ENCODE results near the gene ADRA2B.

The ADRA2B gene

GRCh38 chr2:96103187-96103601 lies 13.2 kb downstream of the ADRA2B start:
- DNase-seq, result no peak

GRCh38 chr2:96102596-96103186 lies 13.7 kb downstream of the ADRA2B start:
- DNase-seq, result no peak

- DNase-seq, result no peak
Measured at GRCh38 chr2:96100893-96101304, 15.5 kb downstream of the ADRA2B start.

GRCh38 chr2:96099861-96100798 lies 16.2 kb downstream of the ADRA2B start:
- DNase-seq, result peak in 2 of 3 experiments; percentile 21 to 36

- DNase-seq, result no peak
Measured at GRCh38 chr2:96098900-96099590, 17.3 kb downstream of the ADRA2B start.

GRCh38 chr2:96097951-96098823 lies 18.2 kb downstream of the ADRA2B start:
- DNase-seq, result no peak

- DNase-seq, result no peak
Measured at GRCh38 chr2:96097441-96097840, 18.9 kb downstream of the ADRA2B start.

GRCh38 chr2:96095116-96095636 lies 21.2 kb downstream of the ADRA2B start:
- DNase-seq, result peak in 2 of 3 experiments; percentile 19 to 59

GRCh38 chr2:96093528-96093927 lies 22.8 kb downstream of the ADRA2B start:
- DNase-seq, result no peak

GRCh38 chr2:96092951-96093350 lies 23.4 kb downstream of the ADRA2B start:
- no peak for DNase-seq

- no peak for DNase-seq
Measured at GRCh38 chr2:96092573-96092877, 23.8 kb downstream of the ADRA2B start.

- DNase-seq, result peak in 2 of 3 experiments; percentile 3 to 60
Measured at GRCh38 chr2:96091711-96092572, 24.4 kb downstream of the ADRA2B start.

- no peak for DNase-seq
Measured at GRCh38 chr2:96091141-96091710, 25.1 kb downstream of the ADRA2B start.

- peak in 2 of 3 experiments; percentile 7 to 9 for DNase-seq
Measured at GRCh38 chr2:96090196-96090926, 26.0 kb downstream of the ADRA2B start.

GRCh38 chr2:96089356-96090195 lies 26.8 kb downstream of the ADRA2B start:
- DNase-seq, result peak in 1 of 3 experiments; percentile 25

- DNase-seq, result no peak
Measured at GRCh38 chr2:96088340-96089335, 27.7 kb downstream of the ADRA2B start.

- DNase-seq, result no peak
Measured at GRCh38 chr2:96087130-96087529, 29.2 kb downstream of the ADRA2B start.

Measured in NCI-H1417 (cell line).